GM19023 (cell line): ENCODE results near the gene RUNX1.

Source experiments
- ATAC-seq: cut with Tn5 transposase; IDR thresholded peaks from one replicate; pipeline ENCODE4 v1.9.1; 2021; ENCODE audit warnings: mild to moderate bottlenecking, moderate library complexity; ENCODE audit not compliant: unreplicated experiment

Gene RUNX1

GRCh38 chr21:35037384-35037765, 11.7 kb downstream of the RUNX1 start:
- no peak for ATAC-seq

GRCh38 chr21:35036465-35037383, 12.4 kb downstream of the RUNX1 start:
- no peak for ATAC-seq

GRCh38 chr21:35035581-35035980, 13.5 kb downstream of the RUNX1 start:
- no peak for ATAC-seq

- ATAC-seq: no peak
Observed at GRCh38 chr21:35035116-35035515, 14.0 kb downstream of the RUNX1 start.

GRCh38 chr21:35034203-35034926, 14.7 kb downstream of the RUNX1 start:
- no peak for ATAC-seq

GRCh38 chr21:35032474-35033263, 16.4 kb downstream of the RUNX1 start:
- no peak for ATAC-seq

GRCh38 chr21:35028451-35028978, 20.6 kb downstream of the RUNX1 start:
- no peak for ATAC-seq

GRCh38 chr21:35027563-35028450, 21.3 kb downstream of the RUNX1 start:
- no peak for ATAC-seq

GRCh38 chr21:35026617-35027562, 22.2 kb downstream of the RUNX1 start:
- ATAC-seq: peak; percentile 64

GRCh38 chr21:35026153-35026500, 23.0 kb downstream of the RUNX1 start:
- no peak for ATAC-seq

- no peak for ATAC-seq
Observed at GRCh38 chr21:35025206-35026152, 23.6 kb downstream of the RUNX1 start.

- no peak for ATAC-seq
Observed at GRCh38 chr21:35024513-35024912, 24.6 kb downstream of the RUNX1 start.

GRCh38 chr21:35024071-35024420, 25.1 kb downstream of the RUNX1 start:
- no peak for ATAC-seq

GRCh38 chr21:35023396-35024070, 25.6 kb downstream of the RUNX1 start:
- no peak for ATAC-seq

- ATAC-seq: no peak
Observed at GRCh38 chr21:35021546-35021945, 27.6 kb downstream of the RUNX1 start.

- no peak for ATAC-seq
Observed at GRCh38 chr21:35020902-35021301, 28.2 kb downstream of the RUNX1 start.

- ATAC-seq: no peak
Observed at GRCh38 chr21:35020436-35020835, 28.7 kb downstream of the RUNX1 start.
